HG03520 (cell line): ENCODE results near the gene EHF.

Experiments
- ATAC-seq: cut with Tn5 transposase; IDR thresholded peaks from one replicate; pipeline ENCODE4 v1.9.1; 2021; ENCODE audit warnings: mild to moderate bottlenecking, moderate library complexity; ENCODE audit not compliant: unreplicated experiment

EHF gene

DNA sequence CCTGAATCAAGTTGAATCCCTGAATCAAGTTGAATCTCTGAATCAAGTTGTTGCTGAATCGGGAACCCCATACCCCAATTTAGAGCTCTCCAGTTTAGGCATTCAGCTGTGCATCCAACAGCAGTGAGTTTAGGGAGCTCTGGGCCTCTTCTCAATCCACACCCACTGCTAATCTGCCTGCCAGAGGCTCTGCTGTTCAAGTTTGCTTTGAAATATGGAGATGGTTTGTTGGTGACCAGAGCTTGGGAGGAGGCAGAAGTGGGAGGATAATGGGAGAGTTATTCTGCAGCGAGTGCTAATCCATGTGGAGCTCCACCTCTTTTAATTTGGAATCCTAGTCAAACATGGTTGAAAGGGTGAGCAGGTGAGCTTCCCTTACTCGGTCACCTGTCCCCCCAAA is 22.4 kb downstream of the EHF start:
- ATAC-seq, result no peak

DNA sequence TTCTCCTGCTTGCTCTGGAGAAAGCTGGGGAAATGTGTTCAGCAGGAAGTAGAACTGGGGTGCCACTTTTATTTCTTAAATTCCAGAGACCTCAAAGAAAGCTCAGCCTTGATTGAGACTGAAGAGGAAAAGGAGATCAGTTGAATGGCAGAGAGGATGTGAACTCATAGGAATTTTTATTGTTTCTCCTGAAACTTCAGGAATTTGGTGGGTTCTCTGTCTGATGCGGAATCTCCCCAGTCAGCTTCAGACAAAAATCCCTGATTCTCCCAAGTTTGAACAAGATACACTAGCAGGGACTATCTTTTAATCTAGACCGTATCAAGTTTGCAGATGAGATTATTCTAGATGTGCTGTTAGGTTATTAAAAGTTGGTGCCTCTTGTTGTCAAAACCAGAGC is 23.0 kb downstream of the EHF start:
- ATAC-seq, result no peak

DNA sequence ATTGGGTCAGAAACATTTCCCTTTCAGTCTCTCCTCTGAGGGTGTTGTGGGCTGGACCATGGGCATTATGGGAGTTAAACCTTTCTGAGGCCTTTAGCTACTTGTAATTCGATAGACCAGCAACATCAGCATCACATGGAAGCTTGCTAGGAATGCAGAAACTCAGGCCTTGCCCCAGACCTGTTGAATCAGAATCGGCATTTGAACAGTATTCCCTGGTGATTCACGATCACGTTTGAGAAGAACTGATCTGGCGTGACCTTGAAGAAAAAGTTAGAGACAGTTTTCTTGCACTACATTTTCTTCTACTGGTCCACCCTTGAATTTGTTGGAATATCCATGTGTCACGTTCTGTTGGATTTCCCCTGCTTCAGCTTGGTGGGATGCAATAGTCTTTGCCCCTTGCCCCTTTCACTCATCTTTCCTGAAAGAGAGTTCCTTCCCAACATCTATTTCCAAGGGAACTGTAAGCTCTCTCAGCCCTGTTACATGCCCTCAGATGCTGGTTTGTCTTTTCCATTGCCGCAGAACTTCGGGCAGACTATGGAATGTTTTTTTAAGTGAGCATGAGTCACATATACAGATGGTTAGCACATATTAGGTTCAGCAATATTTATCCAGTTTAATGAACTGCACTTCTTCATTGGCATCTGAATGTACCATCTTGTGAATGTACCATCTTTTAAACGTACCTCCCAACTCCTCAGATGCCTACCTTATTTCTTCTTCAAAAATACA is 23.9 kb downstream of the EHF start:
- ATAC-seq, result no peak

GRCh38 chr11:34646431-34646830 is 25.5 kb downstream of the EHF start:
- no peak for ATAC-seq

GRCh38 chr11:34647131-34647530 is 26.2 kb downstream of the EHF start:
- no peak for ATAC-seq

GRCh38 chr11:34647532-34647931 is 26.6 kb downstream of the EHF start:
- no peak for ATAC-seq

DNA sequence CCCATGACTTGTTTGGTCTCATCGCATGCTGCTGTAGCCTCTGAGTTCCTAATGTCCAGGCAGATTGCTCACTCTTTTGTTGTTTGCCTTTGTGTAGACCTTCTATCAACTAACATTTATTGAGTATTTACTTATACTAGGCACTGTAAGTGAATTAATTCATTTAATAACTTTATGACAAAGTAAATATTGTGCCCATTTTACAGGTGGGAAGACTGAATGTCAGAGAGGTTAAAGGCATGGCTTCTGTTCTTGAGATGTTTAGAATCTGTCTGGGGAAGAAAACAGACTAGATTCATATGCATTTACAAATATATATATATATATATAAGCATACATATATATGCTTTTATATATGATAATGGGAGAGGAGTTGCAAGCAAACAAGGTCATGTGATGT is 27.1 kb downstream of the EHF start:
- ATAC-seq, result no peak

DNA sequence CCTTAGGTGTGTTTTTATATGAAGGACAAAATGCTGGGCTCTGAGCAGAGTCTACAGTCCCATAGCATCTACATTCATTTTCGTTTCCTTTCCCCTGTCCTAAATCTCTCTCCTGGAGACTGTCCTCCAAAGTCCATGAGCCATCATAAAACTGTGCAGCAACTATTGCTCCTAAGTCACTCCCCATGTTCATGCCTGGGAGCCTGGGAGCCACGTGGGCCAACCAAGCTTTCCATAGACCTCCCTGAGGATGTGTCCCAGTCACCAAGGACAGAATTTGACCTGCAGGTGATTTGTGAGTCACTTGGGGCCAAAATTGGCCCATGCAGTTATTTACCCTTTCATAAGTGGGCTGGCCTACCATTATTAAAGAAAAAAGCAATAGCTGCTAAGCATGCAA is 28.7 kb downstream of the EHF start:
- no peak for ATAC-seq

DNA sequence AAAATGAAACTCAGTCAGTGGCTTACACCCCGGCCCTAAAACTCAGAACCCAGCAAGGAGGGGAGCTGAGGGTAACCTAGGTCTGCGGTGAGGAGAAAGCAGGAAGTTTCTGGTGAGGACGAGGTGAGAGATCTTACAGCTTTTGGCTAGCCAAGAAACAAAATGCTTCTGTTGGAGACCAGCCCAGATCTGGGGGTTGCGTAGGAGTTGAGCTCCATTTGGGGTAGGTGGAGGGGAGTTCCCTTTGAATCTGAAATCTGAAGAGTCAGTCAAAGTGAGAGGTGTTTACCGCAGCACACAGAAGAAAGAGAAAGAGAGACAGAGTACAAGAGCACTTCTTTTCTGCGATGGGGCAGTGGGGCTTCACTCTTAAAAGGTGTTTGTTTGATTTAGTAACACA is 29.6 kb downstream of the EHF start:
- ATAC-seq, result peak; percentile 96

DNA sequence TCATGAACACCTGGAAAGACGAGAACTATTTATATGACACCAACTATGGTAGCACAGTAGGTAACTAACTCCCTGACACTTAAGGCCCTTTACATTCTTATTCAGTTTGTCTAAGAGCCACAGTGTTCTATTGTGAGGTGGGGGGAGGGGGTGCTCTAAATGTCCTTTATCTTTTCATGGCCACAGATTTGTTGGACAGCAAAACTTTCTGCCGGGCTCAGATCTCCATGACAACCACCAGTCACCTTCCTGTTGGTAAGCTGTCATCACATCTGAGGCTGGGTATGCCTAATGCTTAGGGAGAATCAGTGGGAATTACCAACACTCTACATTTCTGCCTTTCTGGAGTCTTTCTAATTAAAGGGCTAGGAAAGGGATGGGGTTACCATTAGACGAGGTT is 30.7 kb downstream of the EHF start:
- ATAC-seq, result no peak

DNA sequence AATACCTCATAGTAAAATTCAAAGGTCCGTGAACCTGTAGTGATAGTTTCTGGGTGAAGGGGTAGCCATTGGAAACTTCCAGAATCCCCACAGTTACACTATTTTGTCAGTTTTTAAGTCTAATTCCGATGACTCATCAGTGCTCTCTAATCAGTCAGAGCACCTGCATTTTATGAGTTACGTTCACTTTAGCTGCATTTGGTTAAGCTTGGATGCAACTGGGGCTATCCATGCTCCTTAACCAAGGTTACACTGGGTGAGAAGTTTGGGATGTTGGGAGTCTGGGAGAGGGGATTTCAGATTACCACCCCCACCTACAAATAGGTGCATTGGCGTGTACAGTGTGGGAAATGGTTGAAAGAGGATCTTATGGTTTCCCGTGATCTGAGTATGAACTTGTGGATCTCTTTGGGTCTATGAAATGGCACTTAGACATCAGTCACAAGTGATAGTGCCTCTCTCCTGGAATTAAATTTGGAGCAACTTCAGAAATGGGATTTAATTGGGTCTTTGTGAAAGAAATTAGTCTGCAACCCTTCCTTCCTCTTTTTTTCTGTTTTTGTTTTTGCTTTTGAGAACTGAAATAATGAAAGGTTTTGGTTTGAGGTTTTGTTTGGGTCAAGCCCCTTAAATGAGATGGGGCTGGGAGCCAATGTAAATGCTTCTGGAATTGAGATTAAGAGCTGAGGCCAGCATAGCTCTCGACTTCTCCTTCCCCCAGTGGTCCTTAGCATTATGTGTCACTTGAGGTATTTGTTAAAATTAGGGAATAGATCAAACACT is 31.5 kb downstream of the EHF start:
- no peak for ATAC-seq

DNA sequence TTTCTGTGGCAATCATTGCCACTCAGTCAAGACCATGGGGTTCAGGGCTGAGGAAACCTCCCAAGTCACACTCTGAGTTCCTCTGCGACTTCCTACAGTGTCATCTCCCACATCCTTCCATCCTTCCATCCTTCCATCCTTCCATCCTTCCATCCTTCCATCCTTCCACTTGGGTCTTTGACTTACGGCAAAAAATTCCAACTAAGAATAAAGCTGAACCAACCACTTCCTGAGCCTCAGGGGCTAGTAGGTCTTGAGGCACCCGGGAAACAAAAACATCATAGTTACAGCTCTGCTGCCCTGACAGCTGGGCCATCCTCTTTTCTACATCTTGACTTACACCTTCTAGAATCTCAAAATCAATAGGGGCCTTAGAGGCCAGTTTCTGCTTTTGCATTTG is 32.1 kb downstream of the EHF start:
- no peak for ATAC-seq

GRCh38 chr11:34653851-34654482 is 33.1 kb downstream of the EHF start:
- no peak for ATAC-seq

- no peak for ATAC-seq
These were observed 33.8 kb downstream of the EHF start for GRCh38 chr11:34654483-34655334.

- ATAC-seq, result no peak
These were observed 34.6 kb downstream of the EHF start for GRCh38 chr11:34655335-34656008.

GRCh38 chr11:34656062-34656720 is 35.3 kb downstream of the EHF start:
- no peak for ATAC-seq

DNA sequence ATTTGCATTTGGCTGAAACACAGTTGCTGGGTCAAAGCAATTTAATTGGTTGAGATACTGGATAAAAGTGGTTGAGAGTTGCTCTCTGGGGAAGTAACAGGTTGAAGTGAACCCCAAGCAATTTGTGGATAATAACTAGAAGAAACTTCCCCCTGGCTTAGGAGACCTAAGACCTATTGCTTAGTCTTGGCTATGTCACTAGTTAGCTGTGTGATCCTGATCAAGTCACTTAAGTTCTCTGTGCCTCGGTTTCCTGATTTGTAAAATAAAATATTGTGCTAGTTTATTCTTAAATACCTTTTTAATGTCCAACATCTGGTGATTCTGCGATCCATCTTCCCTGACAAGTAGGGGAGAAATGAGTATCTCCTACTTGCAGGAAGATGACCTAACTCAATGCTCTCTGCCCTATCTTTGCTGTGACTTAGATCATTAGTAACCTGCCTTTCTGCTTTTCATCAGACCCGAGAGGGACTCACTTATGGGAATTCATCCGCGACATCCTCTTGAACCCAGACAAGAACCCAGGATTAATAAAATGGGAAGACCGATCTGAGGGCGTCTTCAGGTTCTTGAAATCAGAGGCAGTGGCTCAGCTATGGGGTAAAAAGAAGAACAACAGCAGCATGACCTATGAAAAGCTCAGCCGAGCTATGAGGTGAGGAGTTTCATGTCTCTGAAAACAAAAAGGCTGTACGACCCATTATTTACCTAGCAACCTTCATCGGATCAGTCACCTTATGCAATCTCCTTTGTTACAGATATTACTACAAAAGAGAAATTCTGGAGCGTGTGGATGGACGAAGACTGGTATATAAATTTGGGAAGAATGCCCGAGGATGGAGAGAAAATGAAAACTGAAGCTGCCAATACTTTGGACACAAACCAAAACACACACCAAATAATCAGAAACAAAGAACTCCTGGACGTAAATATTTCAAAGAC is 37.5 kb downstream of the EHF start:
- ATAC-seq, result no peak

- ATAC-seq, result no peak
These were observed 38.3 kb downstream of the EHF start for GRCh38 chr11:34659096-34659733.
